Calu3 (cell line): ENCODE results near the gene LPCAT2. TPM values are rescaled to one million over a fixed set of nuclear protein-coding genes. Genes with fewer than 3 reads are reported as not detected.

Source experiments
- BruUV-seq: library from RNA; stranded (reverse); fragments of 400-500 nt; replicated peaks from 2 replicates; lab custom pipeline; 2021; lab: Mats Ljungman, UMichigan
- CTCF ChIA-PET: fragments of 300-600 bp; sonication (Branson Sonifier 250); formaldehyde crosslinking; loops from one replicate; lab custom pipeline; 2022; ENCODE audit warnings: antibody characterized with exemption; lab: Charles Lee
- DNase-seq: peaks from one replicate; pipeline ENCODE4 v3.0.0; 2022
- H3K27ac Mint-ChIP-seq: one replicate; pipeline ENCODE4 v1.8.0; 2022; ENCODE audit warnings: mixed read lengths; ENCODE audit not compliant: unreplicated experiment
- H3K27me3 Mint-ChIP-seq: one replicate; pipeline ENCODE4 v1.8.0; 2022; ENCODE audit warnings: mixed read lengths; ENCODE audit not compliant: unreplicated experiment
- H3K36me3 Mint-ChIP-seq: one replicate; pipeline ENCODE4 v1.8.0; 2022; ENCODE audit warnings: mild to moderate bottlenecking, moderate library complexity, mixed read lengths; ENCODE audit not compliant: insufficient read depth, unreplicated experiment
- H3K4me1 Mint-ChIP-seq: one replicate; pipeline ENCODE4 v1.8.0; 2022; ENCODE audit warnings: mild to moderate bottlenecking, low read depth, mixed read lengths; ENCODE audit not compliant: unreplicated experiment
- H3K4me3 Mint-ChIP-seq: one replicate; pipeline ENCODE4 v1.8.0; 2022; ENCODE audit warnings: mild to moderate bottlenecking, low read depth, moderate library complexity, mixed read lengths; ENCODE audit not compliant: unreplicated experiment
- H3K9me3 Mint-ChIP-seq: one replicate; pipeline ENCODE4 v1.8.0; 2022; ENCODE audit warnings: low read depth, mixed read lengths; ENCODE audit not compliant: unreplicated experiment
- intact Hi-C: fragments of 100-400 bp; cut with micrococcal nuclease; formaldehyde crosslinking; loops from one replicate; pipeline ENCODE4 v1.10.0; 2022; ENCODE audit not compliant: unreplicated experiment
- total RNA-seq: library from RNA; stranded (reverse); gene quantifications from 2 replicates; pipeline ENCODE4 v1.2.3, GENCODE V29; 2022
- TF ChIP-seq, protein P1 (sequence below): fragments of 200-600 bp; IDR thresholded peaks from one replicate; pipeline ENCODE4 v1.8.0; 2022; ENCODE audit warnings: antibody characterized with exemption; ENCODE audit not compliant: unreplicated experiment

Gene LPCAT2
- total RNA-seq, 1 experiment from 2014 or later = 10.0 TPM

DNA sequence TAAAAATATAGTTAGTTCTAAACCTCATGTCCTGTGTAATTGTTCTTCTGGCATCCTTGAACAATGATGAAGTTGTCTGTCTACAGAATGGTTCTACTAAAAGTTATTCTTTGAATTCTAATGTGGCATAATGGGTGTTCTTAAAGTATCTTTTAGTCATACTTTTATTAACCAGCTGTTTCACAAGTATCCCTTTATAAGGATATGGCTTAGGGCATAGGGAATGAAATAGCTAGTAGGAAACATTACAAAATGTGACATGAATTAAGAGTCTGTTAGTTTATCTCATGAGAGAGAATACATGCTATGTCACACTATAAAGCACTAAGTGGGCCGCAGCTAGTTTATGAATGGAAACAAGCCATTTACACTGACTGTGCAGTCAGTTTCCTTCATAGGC lies 31.3 kb downstream of the LPCAT2 start:
- no peak for DNase-seq
- CTCF ChIA-PET = interaction anchor here (0.5 kb wide), 1 partner anchor 13 kb away, joined by 6 read pairs; no protein-coding TSS in a partner anchor
- H3K27ac Mint-ChIP-seq = no peak overlapping the region
- BruUV-seq = no TSS peak
- H3K4me1 Mint-ChIP-seq = no peaks in the 10 kb centered on the region
- H3K4me3 Mint-ChIP-seq = no peak overlapping the region
- no peaks in the 10 kb centered on the region for H3K36me3 Mint-ChIP-seq
- no peaks in the 10 kb centered on the region for H3K27me3 Mint-ChIP-seq
- TF ChIP-seq, protein P1, sequence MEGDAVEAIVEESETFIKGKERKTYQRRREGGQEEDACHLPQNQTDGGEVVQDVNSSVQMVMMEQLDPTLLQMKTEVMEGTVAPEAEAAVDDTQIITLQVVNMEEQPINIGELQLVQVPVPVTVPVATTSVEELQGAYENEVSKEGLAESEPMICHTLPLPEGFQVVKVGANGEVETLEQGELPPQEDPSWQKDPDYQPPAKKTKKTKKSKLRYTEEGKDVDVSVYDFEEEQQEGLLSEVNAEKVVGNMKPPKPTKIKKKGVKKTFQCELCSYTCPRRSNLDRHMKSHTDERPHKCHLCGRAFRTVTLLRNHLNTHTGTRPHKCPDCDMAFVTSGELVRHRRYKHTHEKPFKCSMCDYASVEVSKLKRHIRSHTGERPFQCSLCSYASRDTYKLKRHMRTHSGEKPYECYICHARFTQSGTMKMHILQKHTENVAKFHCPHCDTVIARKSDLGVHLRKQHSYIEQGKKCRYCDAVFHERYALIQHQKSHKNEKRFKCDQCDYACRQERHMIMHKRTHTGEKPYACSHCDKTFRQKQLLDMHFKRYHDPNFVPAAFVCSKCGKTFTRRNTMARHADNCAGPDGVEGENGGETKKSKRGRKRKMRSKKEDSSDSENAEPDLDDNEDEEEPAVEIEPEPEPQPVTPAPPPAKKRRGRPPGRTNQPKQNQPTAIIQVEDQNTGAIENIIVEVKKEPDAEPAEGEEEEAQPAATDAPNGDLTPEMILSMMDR = no peak
- intact Hi-C loops = no loop called here
- H3K9me3 Mint-ChIP-seq = no peaks in the 10 kb centered on the region

DNA sequence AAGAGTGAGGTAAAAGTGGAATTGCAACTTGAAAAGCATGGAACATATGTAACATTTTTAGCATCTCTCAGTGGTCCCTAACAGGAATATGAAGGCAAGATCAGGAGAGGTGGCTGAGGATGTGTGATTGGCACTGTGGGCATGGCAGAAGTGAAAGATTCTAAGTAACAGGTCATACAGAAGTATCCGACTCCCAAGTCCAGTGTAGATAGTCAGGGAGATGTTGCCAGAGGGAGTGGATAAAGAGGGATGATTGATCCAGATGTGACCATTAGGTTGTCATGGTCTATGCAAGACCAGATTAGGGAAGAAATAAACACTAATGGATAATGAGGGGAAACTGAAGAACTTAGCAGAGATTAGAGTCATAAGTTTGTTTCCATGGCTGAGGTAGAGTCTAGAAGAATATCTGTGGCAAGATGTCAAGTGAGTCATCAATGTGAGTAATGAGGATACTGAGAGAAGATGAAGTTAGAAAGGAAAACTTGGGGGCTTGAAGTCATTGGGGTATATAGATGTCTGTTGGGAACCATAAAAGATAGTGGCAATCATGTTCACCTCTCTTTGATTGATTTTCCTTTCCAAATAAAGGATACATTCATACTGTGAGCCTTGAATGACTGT lies 33.7 kb downstream of the LPCAT2 start:
- Mint-ChIP-seq H3K27ac (no peak overlapping the region), H3K4me1 (no peaks in the 10 kb centered on the region), H3K36me3 (no peaks in the 10 kb centered on the region), H3K9me3 (no peaks in the 10 kb centered on the region), H3K27me3 (no peaks in the 10 kb centered on the region), H3K4me3 (no peak overlapping the region)
- CTCF ChIA-PET = interaction anchor here (0.6 kb wide), 1 partner anchor 431 kb away, joined by 3 read pairs; no protein-coding TSS in a partner anchor
- DNase-seq = no peak
- intact Hi-C loops = loop anchor here (1.0 to 2.0 kb wide), 3 partner anchors 47 to 160 kb away; no protein-coding TSS in a partner anchor
- TF ChIP-seq, protein P1 = no peak
- BruUV-seq = no TSS peak

DNA sequence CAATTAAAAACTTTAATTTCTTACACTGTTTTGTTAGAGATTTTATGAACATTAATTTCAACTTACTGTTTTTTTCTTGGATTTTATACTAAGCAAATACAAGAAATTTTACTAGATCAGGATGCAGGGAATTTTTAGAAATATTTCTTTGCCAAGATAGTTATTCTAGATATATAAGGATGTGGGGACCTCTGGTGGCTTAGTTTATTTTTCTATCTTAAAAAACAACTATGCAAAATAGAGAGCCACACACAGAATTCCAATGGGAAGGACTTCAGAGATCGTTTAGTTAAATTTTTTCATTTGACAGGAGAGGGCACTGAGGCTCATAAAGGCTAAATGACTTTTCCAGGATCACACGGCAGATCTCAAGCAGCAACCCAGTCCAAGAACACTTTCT lies 34.6 kb downstream of the LPCAT2 start:
- CTCF ChIA-PET = interaction anchor here (2.3 kb wide), 1 partner anchor 78 kb away, joined by 13 read pairs; no protein-coding TSS in a partner anchor
- TF ChIP-seq, protein P1 = peak; percentile 18
- H3K9me3 Mint-ChIP-seq = no peaks in the 10 kb centered on the region
- BruUV-seq = no TSS peak
- DNase-seq = no peak
- no peaks in the 10 kb centered on the region for H3K4me1 Mint-ChIP-seq
- intact Hi-C loops = loop anchor here (1.0 to 2.0 kb wide), 3 partner anchors 48 to 159 kb away; no protein-coding TSS in a partner anchor
- H3K27me3 Mint-ChIP-seq = no peaks in the 10 kb centered on the region
- no peak overlapping the region for H3K27ac Mint-ChIP-seq
- no peak overlapping the region for H3K4me3 Mint-ChIP-seq
- no peaks in the 10 kb centered on the region for H3K36me3 Mint-ChIP-seq

DNA sequence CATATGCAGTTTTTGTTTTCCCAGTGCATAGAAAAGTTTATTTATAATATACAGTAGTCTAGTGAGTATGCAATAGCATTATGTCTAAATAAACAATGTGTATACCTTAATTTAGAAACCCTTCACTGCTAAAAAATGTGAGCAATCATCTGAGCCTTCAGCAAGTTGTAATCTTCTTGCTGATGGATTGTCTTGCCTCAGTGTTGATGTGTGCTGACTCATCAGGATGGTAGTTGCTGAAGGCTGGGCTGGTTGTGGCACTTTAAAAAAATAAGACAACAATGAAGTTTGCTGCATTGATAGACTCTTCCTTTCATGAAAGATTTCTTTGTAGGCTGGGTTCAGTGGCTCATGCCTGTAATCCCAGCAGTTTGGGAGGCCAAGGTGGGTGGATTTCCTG lies 43.7 kb downstream of the LPCAT2 start:
- intact Hi-C loops = no loop called here
- no peak for DNase-seq
- Mint-ChIP-seq H3K36me3 (no peaks in the 10 kb centered on the region), H3K27ac (no peak overlapping the region), H3K27me3 (peaks cover 11% of the 10 kb centered on the region), H3K9me3 (no peaks in the 10 kb centered on the region), H3K4me1 (no peaks in the 10 kb centered on the region), H3K4me3 (no peak overlapping the region)
- BruUV-seq = no TSS peak
- TF ChIP-seq, protein P1 = no peak
- CTCF ChIA-PET = no interaction called here
